Right cardiac atrium (tissue), 5 donors: Measurements from ENCODE around the gene HUWE1. TPM values are rescaled to one million over a fixed set of nuclear protein-coding genes. Genes with fewer than 3 reads are reported as not detected.

Experiments
- ATAC-seq, 2 donors: fragments of 200-7000 bp; cut with Tn5 transposase; one replicate each; pipeline versions ENCODE4 v1.8.0 to v1.9.1; 2020; ENCODE audit warnings: moderate library complexity in 2 of 2, mild to moderate bottlenecking in 1 of 2
- DNase-seq, 3 donors: peaks; one replicate each; pipeline ENCODE4 v3.0.0-alpha.2; 2020
- H3K27ac ChIP-seq: one replicate; pipeline ENCODE4 v1.5.1; 2013; ENCODE audit warnings: mild to moderate bottlenecking, low read length, control low read depth, moderate library complexity
- H3K27me3 ChIP-seq: one replicate; pipeline ENCODE4 v1.6.1; 2013; ENCODE audit not compliant: control insufficient read depth, insufficient read depth
- H3K4me1 ChIP-seq: one replicate; pipeline ENCODE4 v1.6.1; 2013; ENCODE audit warnings: low read length; ENCODE audit not compliant: control insufficient read depth, insufficient read depth
- H3K4me3 ChIP-seq: one replicate; pipeline ENCODE4 v1.5.1; 2013; ENCODE audit warnings: low read length, control low read depth
- H3K9me3 ChIP-seq: one replicate; pipeline ENCODE4 v1.6.1; 2013; ENCODE audit warnings: low read length; ENCODE audit not compliant: control insufficient read depth
- WGBS: extraction: QIAGEN DNeasy Blood & Tissue Kit; methylation state at CpG from one replicate; pipeline ENCODE4 v1.1.7; 2013; 5-methylcytosine and 5-hydroxymethylcytosine counted together
- intact Hi-C, 4 donors: fragments of 100-400 bp; cut with DNase I; formaldehyde crosslinking; loops; one replicate each; pipeline versions ENCODE4 v1.11.0 to v1.14.0; 2022 to 2023
- polyA plus RNA-seq: library from polyadenylated mRNA; stranded (reverse); fragments of 200-250 nt; gene quantifications from one replicate; pipeline ENCODE4 v1.2.3, GENCODE V29; 2013
- total RNA-seq, 4 donors: library from RNA; stranded (reverse); fragmentation: NEBNext Ultra II Directional; extraction: Animal tissue kit (Norgen Biotek cat#: 25700); gene quantifications; one replicate each; pipeline ENCODE4 v1.2.1, GENCODE V29; 2021
- donor health status: healthy with polysubstance abuse.
- donor health status: DM: no; HTN: yes; CAD: no.
- donor health status: DM: no; HTN: no; CAD: no.
- donor health status: DM: no; HTN: yes; CAD: no; lungs with severe emphysema.
- donor health status: DM: yes; HTN: yes; CAD: no.

The HUWE1 gene
- total and polyA plus RNA-seq, 5 donors, result 46.7 to 159 (median 117) TPM

DNA sequence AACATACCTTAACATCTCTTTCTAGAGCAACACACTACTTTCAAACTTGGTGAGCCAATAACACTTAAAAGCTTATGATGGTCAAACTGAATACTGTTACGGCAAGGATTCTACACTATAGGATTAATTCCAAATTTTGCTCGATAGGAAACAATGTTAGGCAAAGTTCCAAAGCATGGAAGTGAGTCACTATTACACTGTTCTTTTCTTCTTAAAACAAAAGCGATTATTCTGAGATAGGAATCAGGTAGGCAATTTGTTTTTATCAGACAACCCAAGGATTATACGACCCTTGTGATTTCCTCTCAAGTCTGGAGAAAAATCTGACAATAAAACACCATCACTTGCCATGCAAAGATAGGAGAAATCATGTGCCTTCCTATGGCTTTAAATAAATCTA is 81.5 kb downstream of the HUWE1 start:
- WGBS, result 50% methylated on average over 4 of the region's 4 CpGs
- no peaks in the 10 kb centered on the region for H3K9me3 ChIP-seq
- no peak overlapping the region for H3K27ac ChIP-seq
- H3K4me1 ChIP-seq, result no peaks in the 10 kb centered on the region
- intact Hi-C loops, result no loop called here
- DNase-seq (no peak), ATAC-seq (no peak)
- no peaks in the 10 kb centered on the region for H3K27me3 ChIP-seq
- no peak overlapping the region for H3K4me3 ChIP-seq

GRCh38 chrX:53599781-53600396 is 86.6 kb downstream of the HUWE1 start:
- no peaks in the 10 kb centered on the region for H3K4me1 ChIP-seq
- no peaks in the 10 kb centered on the region for H3K27me3 ChIP-seq
- WGBS, result 67% methylated on average over 2 of the region's 2 CpGs
- ATAC-seq (no peak), DNase-seq (no peak)
- no peak overlapping the region for H3K4me3 ChIP-seq
- H3K9me3 ChIP-seq, result no peaks in the 10 kb centered on the region
- intact Hi-C loops, result no loop called here
- H3K27ac ChIP-seq, result no peak overlapping the region

- intact Hi-C loops, result no loop called here
- WGBS, result 76% methylated on average over 2 of the region's 2 CpGs
- DNase-seq (no peak), ATAC-seq (no peak)
- no peaks in the 10 kb centered on the region for H3K9me3 ChIP-seq
- H3K4me1 ChIP-seq, result no peaks in the 10 kb centered on the region
- H3K4me3 ChIP-seq, result no peak overlapping the region
- no peaks in the 10 kb centered on the region for H3K27me3 ChIP-seq
- no peak overlapping the region for H3K27ac ChIP-seq
Observed at GRCh38 chrX:53598169-53598568, 88.3 kb downstream of the HUWE1 start.

- 73% methylated on average over 7 of the region's 7 CpGs for WGBS
- Histone ChIP-seq H3K4me1 (no peaks in the 10 kb centered on the region), H3K4me3 (no peak overlapping the region), H3K27ac (no peak overlapping the region), H3K27me3 (no peaks in the 10 kb centered on the region), H3K9me3 (no peaks in the 10 kb centered on the region)
- DNase-seq, result no peak
- no peak for ATAC-seq
- intact Hi-C loops, result no loop called here
Observed at GRCh38 chrX:53595266-53595810, 91.2 kb downstream of the HUWE1 start.

GRCh38 chrX:53594354-53594753 is 92.2 kb downstream of the HUWE1 start:
- Histone ChIP-seq H3K27ac (no peak overlapping the region), H3K4me3 (no peak overlapping the region), H3K27me3 (no peaks in the 10 kb centered on the region), H3K9me3 (no peaks in the 10 kb centered on the region), H3K4me1 (no peaks in the 10 kb centered on the region)
- intact Hi-C loops, result no loop called here
- ATAC-seq (no peak), DNase-seq (no peak)
- 58% methylated on average over 1 of the region's 1 CpG for WGBS

GRCh38 chrX:53587795-53588420 is 98.6 kb downstream of the HUWE1 start:
- H3K4me1 ChIP-seq, result no peaks in the 10 kb centered on the region
- no peak overlapping the region for H3K27ac ChIP-seq
- H3K27me3 ChIP-seq, result no peaks in the 10 kb centered on the region
- WGBS, result 83% methylated on average over 5 of the region's 5 CpGs
- intact Hi-C loops, result no loop called here
- DNase-seq (no peak), ATAC-seq (no peak)
- H3K4me3 ChIP-seq, result no peak overlapping the region
- no peaks in the 10 kb centered on the region for H3K9me3 ChIP-seq

- no peak overlapping the region for H3K4me3 ChIP-seq
- WGBS, result 93% methylated on average over 9 of the region's 9 CpGs
- no peaks in the 10 kb centered on the region for H3K4me1 ChIP-seq
- DNase-seq, result no peak
- no peak for ATAC-seq
- H3K27ac ChIP-seq, result no peak overlapping the region
- intact Hi-C loops, result no loop called here
- H3K9me3 ChIP-seq, result no peaks in the 10 kb centered on the region
- H3K27me3 ChIP-seq, result no peaks in the 10 kb centered on the region
Observed at GRCh38 chrX:53584891-53585290, 101.6 kb downstream of the HUWE1 start.

DNA sequence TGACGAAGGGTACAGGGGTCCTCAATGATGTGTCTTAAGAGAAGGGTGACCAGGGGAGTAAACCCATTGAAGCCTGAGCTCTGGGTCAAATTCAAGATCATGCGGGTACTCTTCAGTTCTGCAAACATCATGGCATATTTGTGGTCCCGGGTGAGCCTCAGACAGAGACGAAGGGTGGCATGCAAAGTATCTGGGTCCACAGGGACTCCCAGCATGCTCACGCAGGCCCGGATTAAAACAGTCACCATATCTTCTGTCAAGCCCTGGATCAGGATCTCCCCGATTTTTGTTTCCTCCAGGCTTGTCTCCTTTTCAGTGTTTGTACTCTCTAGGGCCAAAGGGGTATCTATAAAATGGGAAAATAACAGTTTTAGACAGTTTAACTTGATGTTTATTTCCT is 102.9 kb downstream of the HUWE1 start:
- H3K4me3 ChIP-seq, result no peak overlapping the region
- intact Hi-C loops, result no loop called here
- ATAC-seq (no peak), DNase-seq (no peak)
- H3K4me1 ChIP-seq, result no peaks in the 10 kb centered on the region
- no peaks in the 10 kb centered on the region for H3K27me3 ChIP-seq
- WGBS, result 93% methylated on average over 7 of the region's 7 CpGs
- H3K27ac ChIP-seq, result no peak overlapping the region
- H3K9me3 ChIP-seq, result no peaks in the 10 kb centered on the region

- H3K27me3 ChIP-seq, result no peaks in the 10 kb centered on the region
- ATAC-seq, result peak; percentile 38 to 39
- no peak overlapping the region for H3K27ac ChIP-seq
- no peak overlapping the region for H3K4me3 ChIP-seq
- intact Hi-C loops, result no loop called here
- DNase-seq, result peak in 1 of 3 donors; percentile 45
- WGBS, result 86% methylated on average over 12 of the region's 12 CpGs
- H3K9me3 ChIP-seq, result no peaks in the 10 kb centered on the region
- no peaks in the 10 kb centered on the region for H3K4me1 ChIP-seq
Observed at GRCh38 chrX:53580742-53581504, 105.6 kb downstream of the HUWE1 start.

GRCh38 chrX:53571494-53571893 is 115.0 kb downstream of the HUWE1 start:
- H3K4me3 ChIP-seq, result no peak overlapping the region
- DNase-seq (no peak), ATAC-seq (no peak)
- H3K9me3 ChIP-seq, result no peaks in the 10 kb centered on the region
- no peaks in the 10 kb centered on the region for H3K27me3 ChIP-seq
- intact Hi-C loops, result no loop called here
- no peak overlapping the region for H3K27ac ChIP-seq
- no peaks in the 10 kb centered on the region for H3K4me1 ChIP-seq

DNA sequence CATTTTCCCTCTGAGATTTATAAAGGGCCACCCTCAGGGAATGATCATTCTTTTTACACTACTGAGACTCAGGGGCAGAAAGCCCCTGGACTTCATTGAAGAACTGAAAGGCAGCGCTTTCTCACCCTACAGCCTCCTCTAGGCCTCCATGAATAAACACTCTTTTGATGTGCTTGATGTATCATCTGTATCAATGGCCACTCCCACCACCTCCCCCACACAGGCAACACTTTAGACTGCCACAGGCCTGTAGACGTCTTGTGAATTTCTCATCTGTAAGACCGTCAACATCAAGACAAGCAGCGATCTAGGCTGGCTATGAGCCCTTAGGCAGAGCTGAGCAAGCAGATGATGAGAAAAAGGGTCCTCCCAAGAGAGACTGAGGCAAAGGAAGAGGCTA is 123.2 kb downstream of the HUWE1 start:
- no peak overlapping the region for H3K27ac ChIP-seq
- ATAC-seq (no peak), DNase-seq (no peak)
- no peaks in the 10 kb centered on the region for H3K27me3 ChIP-seq
- no peaks in the 10 kb centered on the region for H3K4me1 ChIP-seq
- intact Hi-C loops, result loop anchor here in 1 of 4 donors (10.0 kb wide), 1 partner anchor 51 kb away; no protein-coding TSS in a partner anchor
- no peak overlapping the region for H3K4me3 ChIP-seq
- no peaks in the 10 kb centered on the region for H3K9me3 ChIP-seq
- 79% methylated on average over 4 of the region's 4 CpGs for WGBS
